ENCODE results near the gene APLN.

The APLN gene

GRCh38 chrX:129661369-129661768, 6.6 kb upstream of the APLN start:
- H3K9me3 ChIP-seq = no peaks in the 10 kb centered on the region
- TF ChIP-seq, protein P1, sequence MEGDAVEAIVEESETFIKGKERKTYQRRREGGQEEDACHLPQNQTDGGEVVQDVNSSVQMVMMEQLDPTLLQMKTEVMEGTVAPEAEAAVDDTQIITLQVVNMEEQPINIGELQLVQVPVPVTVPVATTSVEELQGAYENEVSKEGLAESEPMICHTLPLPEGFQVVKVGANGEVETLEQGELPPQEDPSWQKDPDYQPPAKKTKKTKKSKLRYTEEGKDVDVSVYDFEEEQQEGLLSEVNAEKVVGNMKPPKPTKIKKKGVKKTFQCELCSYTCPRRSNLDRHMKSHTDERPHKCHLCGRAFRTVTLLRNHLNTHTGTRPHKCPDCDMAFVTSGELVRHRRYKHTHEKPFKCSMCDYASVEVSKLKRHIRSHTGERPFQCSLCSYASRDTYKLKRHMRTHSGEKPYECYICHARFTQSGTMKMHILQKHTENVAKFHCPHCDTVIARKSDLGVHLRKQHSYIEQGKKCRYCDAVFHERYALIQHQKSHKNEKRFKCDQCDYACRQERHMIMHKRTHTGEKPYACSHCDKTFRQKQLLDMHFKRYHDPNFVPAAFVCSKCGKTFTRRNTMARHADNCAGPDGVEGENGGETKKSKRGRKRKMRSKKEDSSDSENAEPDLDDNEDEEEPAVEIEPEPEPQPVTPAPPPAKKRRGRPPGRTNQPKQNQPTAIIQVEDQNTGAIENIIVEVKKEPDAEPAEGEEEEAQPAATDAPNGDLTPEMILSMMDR (IDR thresholded peaks at IDR 0.05) = no peak

GRCh38 chrX:129659861-129660260, 5.1 kb upstream of the APLN start:
- peaks cover 7 to 8% of the 10 kb centered on the region in 2 experiments for H3K4me1 ChIP-seq (ENCODE audit: control insufficient read depth in 1 of 2, insufficient read depth in 1 of 2, low read depth in 1 of 2, low read length in 1 of 2)

More at GRCh38 chrX:129661369-129661768, 6.6 kb upstream of the APLN start:
- Histone ChIP-seq H3K27me3 (peaks cover under 1% of the 10 kb centered on the region), H3K4me3 (ENCODE audit: low read depth in 1 of 2, low read length in 1 of 2) (no peak overlapping the region), H3K27ac (no peak overlapping the region), H3K36me3 (no peaks in the 10 kb centered on the region), H3K4me1 (ENCODE audit: control insufficient read depth in 1 of 2, insufficient read depth in 1 of 2, low read depth in 1 of 2, low read length in 1 of 2) (no peaks in the 10 kb centered on the region)

DNA sequence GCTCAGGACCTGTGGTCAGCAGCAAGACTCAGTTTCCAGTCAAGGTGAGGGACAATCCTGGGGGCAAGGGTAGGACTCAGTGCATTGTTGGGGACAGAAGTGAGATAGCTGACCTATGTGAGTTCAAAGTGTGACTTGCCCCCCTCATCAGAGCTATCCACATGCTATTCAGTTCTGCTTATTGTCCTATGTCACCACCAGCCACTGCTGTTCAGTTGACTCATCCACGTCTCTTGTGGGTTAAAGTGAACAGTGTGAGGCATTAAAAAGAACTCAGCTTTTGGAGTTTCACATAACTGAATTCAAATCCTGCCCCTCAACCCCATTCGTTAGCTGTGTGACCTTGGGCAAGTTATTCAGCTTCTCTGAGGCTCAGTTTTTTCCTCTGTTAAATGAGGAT, 4.4 kb upstream of the APLN start:
- Histone ChIP-seq H3K27me3 (peaks cover 23% of the 10 kb centered on the region), H3K9me3 (no peaks in the 10 kb centered on the region), H3K27ac (no peak overlapping the region), H3K4me1 (ENCODE audit: control insufficient read depth in 1 of 2, insufficient read depth in 1 of 2, low read depth in 1 of 2, low read length in 1 of 2) (peaks cover 11 to 12% of the 10 kb centered on the region in 2 experiments), H3K4me3 (ENCODE audit: low read depth in 1 of 2, low read length in 1 of 2) (no peak overlapping the region), H3K36me3 (no peaks in the 10 kb centered on the region)
- TF ChIP-seq, protein P1 (IDR thresholded peaks at IDR 0.05) = no peak

More at GRCh38 chrX:129659861-129660260, 5.1 kb upstream of the APLN start:
- Histone ChIP-seq H3K36me3 (no peaks in the 10 kb centered on the region), H3K27me3 (peaks cover 16% of the 10 kb centered on the region), H3K4me3 (ENCODE audit: low read depth in 1 of 2, low read length in 1 of 2) (no peak overlapping the region), H3K9me3 (no peaks in the 10 kb centered on the region), H3K27ac (no peak overlapping the region)
- TF ChIP-seq, protein P1 (IDR thresholded peaks at IDR 0.05) = no peak

DNA sequence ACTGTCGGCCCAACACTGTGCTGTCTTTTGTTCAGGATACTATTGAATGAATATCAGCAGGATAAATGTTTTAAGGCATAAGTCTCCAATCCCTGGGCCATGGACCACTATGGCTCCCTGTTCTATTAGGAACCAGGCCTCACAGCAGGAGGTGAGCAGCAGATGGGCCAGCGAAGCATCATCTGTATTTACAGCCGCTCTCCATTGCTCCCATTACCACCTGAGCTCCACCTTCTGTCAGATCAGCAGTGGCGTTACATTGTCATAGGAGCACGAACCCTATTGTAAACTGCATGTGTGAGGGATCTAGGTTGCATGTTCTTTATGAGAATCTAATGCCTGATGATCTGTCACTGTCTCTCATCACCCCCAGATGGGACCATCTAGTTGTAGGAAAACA, 3.7 kb upstream of the APLN start:
- peaks cover 30% of the 10 kb centered on the region for H3K27me3 ChIP-seq
- H3K36me3 ChIP-seq = no peaks in the 10 kb centered on the region
- H3K27ac ChIP-seq = no peak overlapping the region
- TF ChIP-seq, protein P1 (IDR thresholded peaks at IDR 0.05) = no peak
- H3K9me3 ChIP-seq = no peaks in the 10 kb centered on the region
- H3K4me1 ChIP-seq (ENCODE audit: control insufficient read depth in 1 of 2, insufficient read depth in 1 of 2, low read depth in 1 of 2, low read length in 1 of 2) = peaks cover 13 to 19% of the 10 kb centered on the region in 2 experiments
- H3K4me3 ChIP-seq (ENCODE audit: low read depth in 1 of 2, low read length in 1 of 2) = no peak overlapping the region

DNA sequence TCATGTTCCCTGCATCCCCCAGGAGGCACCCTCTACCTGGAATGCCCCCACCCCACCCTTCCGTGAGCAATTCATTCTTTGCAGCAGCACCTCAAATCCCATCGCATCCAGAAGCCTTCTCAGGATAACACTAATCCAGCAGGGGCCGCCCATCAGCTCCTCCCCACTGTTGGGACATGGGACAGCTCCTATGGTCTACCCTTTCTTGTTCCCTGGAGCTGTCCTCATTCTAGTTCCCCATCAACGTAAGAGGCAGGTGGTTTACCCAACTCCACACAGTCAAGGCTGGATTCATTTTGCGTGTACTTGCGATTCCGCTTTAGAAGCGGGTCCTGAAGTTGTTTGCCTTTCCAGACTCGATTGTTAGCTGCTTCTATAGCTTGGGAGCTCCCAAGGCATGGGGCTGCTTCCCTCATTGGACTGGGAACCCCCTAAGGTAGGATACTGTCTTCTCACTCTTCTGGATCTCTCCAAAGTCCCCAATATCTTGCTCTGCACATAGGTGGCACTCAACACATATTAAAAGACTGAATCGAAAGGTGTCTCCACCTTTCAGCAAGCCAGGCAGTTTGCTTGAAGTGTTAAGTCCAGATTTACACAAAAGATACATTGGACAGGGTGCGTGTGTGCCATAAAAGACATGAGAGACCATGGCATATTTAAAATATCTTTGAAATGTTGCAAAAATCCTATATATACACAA, 942 bp upstream of the APLN start:
- H3K9me3 ChIP-seq = no peaks in the 10 kb centered on the region
- no peak overlapping the region for H3K27ac ChIP-seq
- H3K4me1 ChIP-seq (ENCODE audit: control insufficient read depth in 1 of 2, insufficient read depth in 1 of 2, low read depth in 1 of 2, low read length in 1 of 2) = peaks cover 13 to 20% of the 10 kb centered on the region in 2 experiments
- H3K4me3 ChIP-seq (ENCODE audit: low read depth in 1 of 2, low read length in 1 of 2) = no peak overlapping the region
- H3K27me3 ChIP-seq = peaks cover 46% of the 10 kb centered on the region
- H3K36me3 ChIP-seq = no peaks in the 10 kb centered on the region
- TF ChIP-seq, protein P1 (IDR thresholded peaks at IDR 0.05) = no peak

All from neutrophil (primary cell).